Spleen (tissue), 11 donors: ENCODE results near the gene DUOX2. TPM values are rescaled to one million over a fixed set of nuclear protein-coding genes. Genes with fewer than 3 reads are reported as not detected.

ENCODE experiments used
- DNase-seq: peaks from one replicate; pipeline ENCODE4 v3.0.0-alpha.2; 2020
- H3K27ac ChIP-seq, 8 donors: fragments of 200-600 bp; sonication (generic) in 7 of 8; 1 replicate in 4 of 8; 2 replicates in 4 of 8; pipeline versions ENCODE4 v1.5.0 to v1.8.0; 2016 to 2021; ENCODE audit warnings: inconsistent platforms in 4 of 8, mild to moderate bottlenecking in 4 of 8, moderate library complexity in 1 of 8
- H3K27me3 ChIP-seq, 7 donors: fragments of 200-600 bp; sonication (generic) in 6 of 7; replicated peaks in 1 of 7; 1 replicate in 4 of 7; 2 replicates in 3 of 7; pipeline versions ENCODE4 v1.5.0 to v1.8.0; 2016 to 2021; ENCODE audit warnings: inconsistent platforms in 3 of 7, mild to moderate bottlenecking in 1 of 7
- H3K36me3 ChIP-seq, 6 donors: fragments of 200-600 bp; sonication (generic) in 5 of 6; 1 replicate in 4 of 6; 2 replicates in 2 of 6; pipeline versions ENCODE4 v1.5.0 to v1.8.0; 2016 to 2021; ENCODE audit warnings: inconsistent platforms in 2 of 6
- H3K4me1 ChIP-seq, 6 donors: fragments of 200-600 bp; sonication (generic) in 5 of 6; 1 replicate in 3 of 6; 2 replicates in 3 of 6; pipeline versions ENCODE4 v1.5.0 to v1.8.0; 2016 to 2021; ENCODE audit warnings: inconsistent platforms in 3 of 6
- H3K4me3 ChIP-seq, 8 donors: fragments of 200-600 bp; sonication (generic) in 7 of 8; 1 replicate in 4 of 8; 2 replicates in 4 of 8; pipeline versions ENCODE4 v1.5.0 to v1.8.0; 2016 to 2021; ENCODE audit warnings: inconsistent platforms in 4 of 8, mild to moderate bottlenecking in 4 of 8, moderate library complexity in 2 of 8
- H3K9me3 ChIP-seq, 8 donors: fragments of 200-600 bp; sonication (generic) in 7 of 8; 1 replicate in 4 of 8; 2 replicates in 4 of 8; pipeline versions ENCODE4 v1.5.0 to v1.8.0; 2016 to 2021; ENCODE audit warnings: inconsistent platforms in 4 of 8
- CTCF ChIP-seq, 11 experiments: fragments of 200-600 bp in 7 of 11; fragments of 450-650 bp in 4 of 11; sonication (generic) in 4 of 11; IDR thresholded peaks in 8 of 11; conservative IDR thresholded peaks in 3 of 11; 1 replicate in 7 of 11; 2 replicates in 4 of 11; pipeline versions ENCODE4 v1.4.0 to v1.8.0; 2016 to 2021; ENCODE audit warnings: antibody characterized with exemption in 11 of 11, inconsistent platforms in 4 of 11, mild to moderate bottlenecking in 1 of 11
- POLR2A ChIP-seq, 3 donors: fragments of 450-650 bp; IDR thresholded peaks; one replicate each; pipeline ENCODE4 v1.5.1; 2017; ENCODE audit warnings: antibody characterized with exemption in 3 of 3, mild to moderate bottlenecking in 1 of 3
- POLR2AphosphoS5 ChIP-seq, 3 donors: sonication (generic); formaldehyde crosslinking; IDR thresholded peaks; one replicate each; pipeline ENCODE4 v1.5.1; 2017; ENCODE audit warnings: antibody characterized with exemption in 3 of 3
- WGBS, 5 donors: extraction: QIAGEN DNeasy Blood & Tissue Kit in 3 of 5; methylation state at CpG; one replicate each; pipeline versions ENCODE4 v1.1.5 to v1.1.7; 2013 to 2018; 5-methylcytosine and 5-hydroxymethylcytosine counted together
- intact Hi-C: fragments of 100-400 bp; cut with DNase I; formaldehyde crosslinking; loops from one replicate; pipeline ENCODE4 v1.15.0; 2023; ENCODE audit warnings: low total_unique reads
- polyA plus RNA-seq, 3 donors: library from polyadenylated mRNA; stranded (reverse); fragments of 200-250 nt; gene quantifications; one replicate each; pipeline ENCODE4 v1.2.1, GENCODE V29; 2013
- total RNA-seq, 7 donors: library from RNA; depleted of rRNA in 3 of 7; stranded (reverse); fragments of >200 nt in 3 of 7; fragmentation: NEBNext Ultra II Directional in 4 of 7; extraction: Animal tissue kit (Norgen Biotek cat#: 25700) in 4 of 7; gene quantifications; one replicate each; pipeline versions ENCODE4 v1.1.0 to v1.2.1, GENCODE V29; 2016 to 2021
- donor health status: healthy with polysubstance abuse.
- donor health status: DM: no; HTN: no; CAD: no; lungs with moderate emphysema.
- donor health status: DM: no; HTN: no; CAD: no.
- donor health status: Bipolar disorder and iron deficiency.
- donor health status: healthy.
- donor health status: DM: no; HTN: no; CAD: no.
- donor health status: DM: yes; HTN: yes; CAD: no.

DUOX2 gene
- total and polyA plus RNA-seq, 10 donors: 0.10 TPM; not detected in 9

GRCh38 chr15:45118996-45119395 lies 5.0 kb upstream of the DUOX2 start:
- Histone ChIP-seq H3K27me3 (peaks cover 13 to 87% (median 40%) of the 10 kb centered on the region in 7 donors), H3K4me3 (no peak overlapping the region), H3K9me3 (no peaks in the 10 kb centered on the region), H3K4me1 (peaks cover 15 to 34% (median 27%) of the 10 kb centered on the region in 6 donors), H3K27ac (no peak overlapping the region), H3K36me3 (no peaks in the 10 kb centered on the region)
- 90 to 93% (median 91%) methylated on average over 5 of the region's 5 CpGs for WGBS, 5 donors
- intact Hi-C loops: no loop called here
- DNase-seq: peak; percentile 50
- TF ChIP-seq POLR2A (IDR thresholded peaks at IDR 0.05) (no peak), CTCF (IDR thresholded peaks at IDR 0.05 in 8 of 11, conservative IDR thresholded peaks at IDR 0.05 in 3 of 11) (no peak), POLR2AphosphoS5 (IDR thresholded peaks at IDR 0.05) (no peak)

DNA sequence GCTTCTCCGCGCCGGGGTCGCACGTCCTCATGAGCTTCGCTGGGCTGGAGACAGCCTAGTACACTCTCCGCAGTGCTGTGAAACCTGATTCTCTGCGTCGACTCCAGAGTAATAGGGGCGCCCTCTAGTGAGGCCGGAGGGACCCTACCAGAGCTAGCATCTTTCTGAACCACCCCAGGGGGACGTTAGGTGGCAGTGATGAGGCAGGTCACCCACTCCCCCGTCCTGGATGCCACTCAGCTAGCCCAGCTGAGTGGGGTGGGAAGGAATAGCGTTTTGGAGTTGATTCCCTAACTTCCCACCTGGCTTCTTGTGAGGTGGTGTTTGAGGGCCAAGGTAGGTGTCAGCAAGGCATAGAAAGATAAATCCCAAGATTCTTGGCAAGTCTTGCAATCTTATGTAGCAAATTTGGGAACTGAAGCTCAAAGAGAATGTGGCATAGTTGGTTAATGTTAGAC lies 4.2 kb upstream of the DUOX2 start:
- H3K36me3 ChIP-seq: no peaks in the 10 kb centered on the region
- DNase-seq: peak; percentile 93
- peak overlapping the region in 6 of 8 donors; percentile 13 to 57 (median 24) for H3K4me3 ChIP-seq
- H3K27ac ChIP-seq: no peak overlapping the region
- TF ChIP-seq POLR2A (IDR thresholded peaks at IDR 0.05) (no peak), CTCF (IDR thresholded peaks at IDR 0.05 in 8 of 11, conservative IDR thresholded peaks at IDR 0.05 in 3 of 11) (peak; percentile 64 to 99 (median 95)), POLR2AphosphoS5 (IDR thresholded peaks at IDR 0.05) (peak in 2 of 3 donors; percentile 3 to 9)
- H3K4me1 ChIP-seq: peaks cover 16 to 42% (median 35%) of the 10 kb centered on the region in 6 donors
- peaks cover 13 to 96% (median 48%) of the 10 kb centered on the region in 7 donors for H3K27me3 ChIP-seq
- intact Hi-C loops: no loop called here
- no peaks in the 10 kb centered on the region for H3K9me3 ChIP-seq
- 0 to 3% (median 1%) methylated on average over 14 of the region's 14 CpGs for WGBS, 5 donors

DNA sequence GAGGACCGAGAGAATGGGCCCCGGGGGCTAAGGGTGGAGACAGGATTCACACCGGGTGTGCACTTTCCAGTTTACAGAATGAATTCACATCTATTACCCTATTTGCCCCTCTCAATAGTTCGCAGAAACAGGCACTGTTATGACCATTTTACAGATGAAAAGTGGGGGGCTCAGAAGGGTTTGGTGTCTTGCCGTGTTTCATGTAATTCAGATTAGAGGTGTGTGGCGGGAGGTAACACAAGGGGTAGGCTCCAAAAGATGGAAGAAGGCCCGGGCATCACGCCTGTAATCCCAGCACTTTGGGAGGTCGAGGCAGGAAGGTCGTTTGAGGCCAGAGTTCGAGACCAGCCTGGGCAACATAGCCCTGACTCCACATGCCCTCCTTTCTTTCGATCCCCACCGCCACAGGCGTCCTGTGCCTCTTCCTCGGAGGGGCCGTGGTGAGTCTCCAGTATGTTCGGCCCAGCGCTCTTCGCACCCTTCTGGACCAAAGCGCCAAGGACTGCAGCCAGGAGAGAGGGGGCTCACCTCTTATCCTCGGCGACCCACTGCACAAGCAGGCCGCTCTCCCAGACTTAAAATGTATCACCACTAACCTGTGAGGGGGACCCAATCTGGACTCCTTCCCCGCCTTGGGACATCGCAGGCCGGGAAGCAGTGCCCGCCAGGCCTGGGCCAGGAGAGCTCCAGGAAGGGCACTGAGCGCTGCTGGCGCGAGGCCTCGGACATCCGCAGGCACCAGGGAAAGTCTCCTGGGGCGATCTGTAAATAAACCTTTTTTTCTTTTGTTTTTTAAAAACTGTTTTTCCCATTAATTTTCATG lies 3.5 kb upstream of the DUOX2 start:
- WGBS, 5 donors: 19 to 33% (median 25%) methylated on average over 30 to 33 of the region's 33 CpGs
- Histone ChIP-seq H3K4me3 (peak overlapping the region in 6 of 8 donors; percentile 13 to 57 (median 24)), H3K4me1 (peaks cover 22 to 49% (median 41%) of the 10 kb centered on the region in 6 donors), H3K27me3 (peaks cover 18 to 96% (median 55%) of the 10 kb centered on the region in 7 donors), H3K36me3 (no peaks in the 10 kb centered on the region), H3K27ac (no peak overlapping the region), H3K9me3 (no peaks in the 10 kb centered on the region)
- no peak for DNase-seq
- TF ChIP-seq POLR2AphosphoS5 (IDR thresholded peaks at IDR 0.05) (no peak), POLR2A (IDR thresholded peaks at IDR 0.05) (no peak), CTCF (IDR thresholded peaks at IDR 0.05 in 8 of 11, conservative IDR thresholded peaks at IDR 0.05 in 3 of 11) (no peak)
- intact Hi-C loops: no loop called here
